Naive B cell (primary cell): ENCODE measurements around the gene WDR81. TPM values are rescaled to one million over a fixed set of nuclear protein-coding genes. Genes with fewer than 3 reads are reported as not detected.
A peak's percentile ranks its signal among the peaks of the same experiment; 100 is the strongest.

ENCODE experiments used
- ATAC-seq, 2 donors: fragments of 150-1000 bp; cut with Tn5 transposase; 2 replicates each; pipeline ENCODE4 v1.10.0; 2021; ENCODE audit warnings: low read depth in 2 of 2, mild to moderate bottlenecking in 2 of 2, moderate library complexity in 2 of 2
- DNase-seq: peaks from one replicate; pipeline ENCODE4 v3.0.0; 2022
- H3K27ac Mint-ChIP-seq, 6 donors: one replicate each; pipeline ENCODE4 v1.8.0; 2020 to 2022; ENCODE audit warnings: mild to moderate bottlenecking in 6 of 6, mixed read lengths in 6 of 6, moderate library complexity in 5 of 6, inconsistent platforms in 2 of 6
- H3K27me3 Mint-ChIP-seq, 3 donors: one replicate each; pipeline ENCODE4 v1.8.0; 2021 to 2022; ENCODE audit warnings: mixed read lengths in 3 of 3, mild to moderate bottlenecking in 1 of 3
- H3K36me3 Mint-ChIP-seq, 2 donors: one replicate each; pipeline ENCODE4 v1.8.0; 2020 to 2022; ENCODE audit warnings: mixed read lengths in 2 of 2, inconsistent platforms in 1 of 2, mild to moderate bottlenecking in 1 of 2
- H3K4me1 Mint-ChIP-seq, 3 donors: one replicate each; pipeline ENCODE4 v1.8.0; 2020 to 2022; ENCODE audit warnings: mixed read lengths in 3 of 3, inconsistent platforms in 1 of 3, mild to moderate bottlenecking in 1 of 3, moderate library complexity in 1 of 3
- H3K4me3 Mint-ChIP-seq, 8 donors: one replicate each; pipeline ENCODE4 v1.8.0; 2020 to 2022; ENCODE audit warnings: mild to moderate bottlenecking in 8 of 8, mixed read lengths in 8 of 8, moderate library complexity in 8 of 8, inconsistent platforms in 2 of 8
- H3K9me3 Mint-ChIP-seq, 7 donors: one replicate each; pipeline ENCODE4 v1.8.0; 2020 to 2022; ENCODE audit warnings: mixed read lengths in 7 of 7, mild to moderate bottlenecking in 5 of 7, inconsistent platforms in 2 of 7, moderate library complexity in 1 of 7
- polyA plus RNA-seq, 6 donors: library from polyadenylated mRNA; unstranded; fragments of 300-500 nt; fragmentation: Illumina TruSeq; gene quantifications; one replicate each; pipeline ENCODE4 v1.2.3, GENCODE V29; 2021; ENCODE audit warnings: low read depth in 6 of 6

Gene WDR81
- polyA plus RNA-seq, 6 donors from 2014 or later: 2.1 to 19.1 (median 9.9) TPM

DNA sequence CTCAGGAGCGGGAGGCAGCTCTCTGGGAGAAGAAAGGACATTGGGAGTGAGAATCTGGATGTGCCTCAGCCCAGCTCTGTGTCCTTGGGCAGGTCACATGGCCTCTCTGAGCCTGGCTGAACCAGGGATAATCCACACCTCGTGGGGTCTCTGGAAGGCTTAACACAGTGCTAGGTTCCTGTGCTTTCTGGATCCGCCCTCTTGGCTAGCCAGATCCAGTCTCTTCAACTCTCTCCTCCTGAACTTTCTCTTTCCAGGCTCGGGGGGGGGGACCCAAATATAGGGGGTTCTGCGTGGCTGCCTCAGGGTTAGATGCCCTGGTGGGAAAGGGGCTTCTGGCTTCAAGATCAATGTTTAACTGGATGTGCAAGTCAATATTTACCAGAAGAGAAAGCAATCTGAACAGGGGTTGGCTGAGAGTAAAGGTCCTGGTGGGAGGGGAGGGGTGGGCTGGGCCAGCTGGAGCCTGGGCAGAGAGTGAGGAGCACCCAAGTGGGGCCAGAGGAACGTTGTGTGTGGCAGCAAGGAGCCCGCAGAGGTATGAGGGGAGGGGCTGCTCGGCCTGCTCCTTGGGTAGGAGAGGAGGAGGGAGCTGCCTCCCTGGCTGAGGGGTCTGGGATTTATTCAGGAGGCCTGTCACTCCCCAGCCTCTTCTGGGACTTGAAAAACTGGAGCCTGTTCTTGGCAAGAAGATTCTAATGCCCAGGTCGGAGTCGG is 18.0 kb downstream of the WDR81 start, which contains the start of gene SERPINF2:
Gene SERPINF2, plus strand, starts transcription at position 501 of the 717 bp plus-strand sequence. CDS start 2,125 bp downstream, outside the sequence.
- no peak within 1 kb of the TSS for H3K4me3 Mint-ChIP-seq
- no peaks in the 10 kb centered on the region for H3K4me1 Mint-ChIP-seq
- H3K9me3 Mint-ChIP-seq: no peaks in the 10 kb centered on the region
- DNase-seq: no peak
- H3K36me3 Mint-ChIP-seq: no peaks in the 10 kb centered on the region
- H3K27ac Mint-ChIP-seq: no peak within 1 kb of the TSS
- H3K27me3 Mint-ChIP-seq: no peaks in the 10 kb centered on the region
- no peak for ATAC-seq

DNA sequence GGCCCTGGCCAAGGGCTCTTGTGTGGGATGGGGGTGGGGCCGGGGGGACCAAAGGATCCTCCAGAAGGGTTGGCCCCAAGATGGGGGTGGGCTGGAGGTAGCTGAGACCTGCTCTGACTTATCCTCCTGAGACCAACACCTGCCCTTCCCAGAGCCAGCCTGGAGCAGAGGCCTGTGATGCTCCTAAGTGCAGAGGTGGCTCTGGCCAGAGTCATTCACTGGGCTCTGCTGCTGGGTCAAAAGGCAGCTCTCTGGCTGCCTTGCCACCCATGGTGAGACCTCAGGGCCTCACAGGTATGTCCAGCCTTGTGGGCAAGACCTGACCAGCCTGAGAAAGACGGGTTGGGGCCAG is 18.6 kb downstream of the WDR81 start:
- no peak for DNase-seq
- Mint-ChIP-seq H3K27me3 (no peaks in the 10 kb centered on the region), H3K4me3 (no peak overlapping the region), H3K4me1 (no peaks in the 10 kb centered on the region), H3K27ac (no peak overlapping the region), H3K36me3 (no peaks in the 10 kb centered on the region), H3K9me3 (no peaks in the 10 kb centered on the region)
- no peak for ATAC-seq

DNA sequence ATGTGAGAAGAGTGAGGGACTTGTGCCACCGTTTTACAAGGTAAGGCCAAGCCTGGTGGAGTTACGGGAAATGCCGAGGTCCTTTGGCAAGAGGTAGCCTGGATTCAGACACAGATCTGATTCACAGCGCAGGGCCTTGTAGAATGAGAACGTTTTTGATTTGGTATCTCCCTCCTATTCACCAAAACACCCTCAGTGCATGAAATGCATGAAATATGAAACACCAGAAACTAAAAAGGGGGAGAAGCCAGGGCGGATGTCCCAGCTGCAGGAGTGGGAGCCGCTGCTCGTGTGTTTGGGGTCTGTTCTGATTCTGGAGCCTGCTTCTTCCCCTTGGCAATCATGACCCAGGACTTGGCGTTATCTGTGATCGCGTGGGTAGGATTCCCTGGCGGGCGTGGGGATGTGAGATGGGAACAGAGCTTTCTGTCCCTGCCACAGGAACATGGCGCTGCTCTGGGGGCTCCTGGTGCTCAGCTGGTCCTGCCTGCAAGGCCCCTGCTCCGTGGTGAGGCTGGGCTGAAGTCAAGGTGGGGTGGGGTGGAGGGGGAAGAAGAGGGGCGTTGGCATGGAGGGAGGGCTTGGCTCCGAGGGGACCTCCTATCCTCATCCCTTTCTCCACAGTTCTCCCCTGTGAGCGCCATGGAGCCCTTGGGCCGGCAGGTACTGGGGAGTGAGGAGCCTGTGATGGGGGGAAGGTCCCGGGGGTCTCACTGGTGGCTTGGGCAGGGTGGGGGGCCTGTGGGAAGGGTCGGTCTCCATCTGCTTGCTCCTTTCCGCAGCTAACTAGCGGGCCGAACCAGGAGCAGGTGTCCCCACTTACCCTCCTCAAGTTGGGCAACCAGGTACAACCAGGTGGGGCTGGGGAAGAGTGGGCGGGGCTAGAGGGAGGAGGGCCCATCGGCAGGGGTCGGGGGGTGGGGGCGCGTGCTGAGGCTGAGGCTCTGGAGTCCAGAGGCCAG is 20.3 kb downstream of the WDR81 start:
- H3K4me3 Mint-ChIP-seq: no peak overlapping the region
- no peaks in the 10 kb centered on the region for H3K36me3 Mint-ChIP-seq

DNA sequence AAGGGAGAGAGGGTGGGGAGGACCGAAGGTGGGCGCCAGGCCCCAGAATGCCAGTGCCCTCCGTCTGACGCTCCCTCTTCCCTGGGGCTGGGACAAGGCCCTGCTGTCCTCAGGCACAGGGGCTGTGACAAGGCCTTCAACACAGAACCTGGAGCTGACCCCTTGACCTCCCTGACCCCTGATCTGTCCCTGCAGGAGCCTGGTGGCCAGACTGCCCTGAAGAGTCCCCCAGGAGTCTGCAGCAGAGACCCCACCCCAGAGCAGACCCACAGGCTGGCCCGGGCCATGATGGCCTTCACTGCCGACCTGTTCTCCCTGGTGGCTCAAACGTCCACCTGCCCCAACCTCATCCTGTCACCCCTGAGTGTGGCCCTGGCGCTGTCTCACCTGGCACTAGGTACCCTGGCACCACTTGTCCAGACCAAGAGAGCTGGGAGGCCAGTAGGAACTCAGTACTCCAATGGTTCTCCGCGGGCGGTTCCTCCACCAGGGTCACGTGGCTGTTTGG is 21.1 kb downstream of the WDR81 start:
- no peaks in the 10 kb centered on the region for H3K4me1 Mint-ChIP-seq
- no peaks in the 10 kb centered on the region for H3K27me3 Mint-ChIP-seq
- ATAC-seq (no peak), DNase-seq (no peak)
- H3K9me3 Mint-ChIP-seq: no peaks in the 10 kb centered on the region
- peak overlapping the region in 1 of 8 donors; percentile 19 for H3K4me3 Mint-ChIP-seq
- H3K27ac Mint-ChIP-seq: no peak overlapping the region
- H3K36me3 Mint-ChIP-seq: no peaks in the 10 kb centered on the region

More for the DNA sequence above, 20.3 kb downstream of the WDR81 start:
- Mint-ChIP-seq H3K27ac (peak overlapping the region in 1 of 6 donors; percentile 54), H3K9me3 (no peaks in the 10 kb centered on the region), H3K27me3 (no peaks in the 10 kb centered on the region), H3K4me1 (no peaks in the 10 kb centered on the region)
- no peak for ATAC-seq
- no peak for DNase-seq

DNA sequence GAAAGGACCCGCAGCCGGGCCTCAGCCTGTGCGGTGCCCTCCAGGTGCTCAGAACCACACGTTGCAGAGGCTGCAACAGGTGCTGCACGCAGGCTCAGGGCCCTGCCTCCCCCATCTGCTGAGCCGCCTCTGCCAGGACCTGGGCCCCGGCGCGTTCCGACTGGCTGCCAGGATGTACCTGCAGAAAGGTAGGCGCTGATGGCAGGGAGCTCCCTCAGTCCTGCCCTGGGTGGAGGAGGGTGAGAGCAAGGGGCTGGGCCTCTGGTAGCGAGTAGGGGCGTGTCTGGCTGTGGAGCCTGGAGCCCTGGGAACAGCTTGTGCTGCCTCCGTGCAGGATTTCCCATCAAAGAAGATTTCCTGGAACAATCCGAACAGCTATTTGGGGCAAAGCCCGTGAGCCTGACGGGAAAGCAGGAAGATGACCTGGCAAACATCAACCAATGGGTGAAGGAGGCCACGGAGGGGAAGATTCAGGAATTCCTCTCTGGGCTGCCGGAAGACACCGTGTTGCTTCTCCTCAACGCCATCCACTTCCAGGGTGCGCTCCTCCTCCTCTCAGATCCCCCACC is 22.6 kb downstream of the WDR81 start:
- H3K4me1 Mint-ChIP-seq: peaks cover 0 to 3% (median under 1%) of the 10 kb centered on the region in 3 donors
- H3K4me3 Mint-ChIP-seq: no peak overlapping the region
- no peaks in the 10 kb centered on the region for H3K36me3 Mint-ChIP-seq
- no peaks in the 10 kb centered on the region for H3K9me3 Mint-ChIP-seq
- no peak overlapping the region for H3K27ac Mint-ChIP-seq
- ATAC-seq: no peak
- no peaks in the 10 kb centered on the region for H3K27me3 Mint-ChIP-seq
- DNase-seq: no peak

DNA sequence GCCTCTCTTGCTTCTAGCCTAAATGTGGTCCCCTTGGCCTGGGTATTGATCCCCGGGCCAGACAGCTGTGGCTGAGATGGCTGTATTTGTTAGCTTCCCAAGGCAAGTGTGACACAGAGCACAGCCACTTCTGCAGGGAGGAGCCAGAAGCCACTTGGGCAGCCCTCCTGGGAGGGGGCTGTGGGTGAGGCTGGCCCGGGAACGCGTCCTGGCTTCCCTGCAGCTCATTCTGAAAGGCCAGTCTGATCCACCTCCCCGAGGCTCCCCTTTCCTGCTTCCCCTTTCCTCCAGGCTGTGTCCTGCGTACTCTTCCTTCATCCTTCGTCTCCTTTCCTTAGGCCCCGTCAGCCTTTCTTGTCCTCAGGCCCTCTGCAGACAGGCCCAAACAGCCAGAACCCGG is 26.1 kb downstream of the WDR81 start:
- Mint-ChIP-seq H3K36me3 (no peaks in the 10 kb centered on the region), H3K27me3 (no peaks in the 10 kb centered on the region), H3K27ac (peak overlapping the region in 1 of 6 donors; percentile 49), H3K9me3 (no peaks in the 10 kb centered on the region), H3K4me1 (peaks cover 0 to 14% (median 10%) of the 10 kb centered on the region in 3 donors), H3K4me3 (no peak overlapping the region)
- ATAC-seq (no peak), DNase-seq (no peak)

DNA sequence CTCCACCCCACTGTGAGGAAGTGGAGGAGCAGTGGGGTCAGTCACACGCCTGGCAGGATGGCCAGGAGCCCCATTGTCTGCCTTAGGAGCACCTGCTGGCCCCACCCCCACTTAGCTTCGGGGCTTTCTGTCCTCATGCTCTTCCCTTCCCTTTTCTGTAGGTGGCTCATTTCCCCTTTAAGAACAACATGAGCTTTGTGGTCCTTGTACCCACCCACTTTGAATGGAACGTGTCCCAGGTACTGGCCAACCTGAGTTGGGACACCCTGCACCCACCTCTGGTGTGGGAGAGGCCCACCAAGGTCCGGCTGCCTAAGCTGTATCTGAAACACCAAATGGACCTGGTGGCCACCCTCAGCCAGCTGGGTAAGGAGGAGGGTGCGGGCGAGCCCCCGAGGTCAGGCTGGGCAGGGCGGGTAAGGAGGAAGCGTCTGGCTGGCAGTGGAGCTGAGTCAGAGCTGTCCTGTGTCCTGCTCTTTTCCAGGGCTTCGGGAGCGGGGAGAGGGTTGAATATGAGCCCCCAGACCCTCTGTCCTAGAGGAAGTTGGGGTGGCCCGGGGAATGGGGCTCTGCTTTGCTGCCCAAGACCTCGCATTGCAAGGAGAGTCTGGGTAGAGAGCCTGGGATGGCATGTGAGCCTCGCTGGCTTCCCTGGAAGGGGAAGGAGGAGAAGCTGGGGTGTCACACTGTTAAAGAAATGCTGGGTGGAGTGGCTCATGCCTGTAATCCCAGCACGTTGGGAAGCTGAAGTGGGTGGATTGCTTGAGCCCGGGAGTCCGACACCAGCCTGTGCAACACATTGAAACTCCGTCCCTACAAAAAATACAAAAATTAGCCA is 28.1 kb downstream of the WDR81 start:
- Mint-ChIP-seq H3K9me3 (no peaks in the 10 kb centered on the region), H3K27ac (peak overlapping the region; percentile 12 to 91 (median 74)), H3K4me1 (peaks cover 0 to 14% (median 10%) of the 10 kb centered on the region in 3 donors), H3K4me3 (peak overlapping the region in 7 of 8 donors; percentile 19 to 84 (median 65)), H3K36me3 (no peaks in the 10 kb centered on the region), H3K27me3 (no peaks in the 10 kb centered on the region)
- peak; percentile 35 for DNase-seq
- ATAC-seq: peak; percentile 91 to 93

DNA sequence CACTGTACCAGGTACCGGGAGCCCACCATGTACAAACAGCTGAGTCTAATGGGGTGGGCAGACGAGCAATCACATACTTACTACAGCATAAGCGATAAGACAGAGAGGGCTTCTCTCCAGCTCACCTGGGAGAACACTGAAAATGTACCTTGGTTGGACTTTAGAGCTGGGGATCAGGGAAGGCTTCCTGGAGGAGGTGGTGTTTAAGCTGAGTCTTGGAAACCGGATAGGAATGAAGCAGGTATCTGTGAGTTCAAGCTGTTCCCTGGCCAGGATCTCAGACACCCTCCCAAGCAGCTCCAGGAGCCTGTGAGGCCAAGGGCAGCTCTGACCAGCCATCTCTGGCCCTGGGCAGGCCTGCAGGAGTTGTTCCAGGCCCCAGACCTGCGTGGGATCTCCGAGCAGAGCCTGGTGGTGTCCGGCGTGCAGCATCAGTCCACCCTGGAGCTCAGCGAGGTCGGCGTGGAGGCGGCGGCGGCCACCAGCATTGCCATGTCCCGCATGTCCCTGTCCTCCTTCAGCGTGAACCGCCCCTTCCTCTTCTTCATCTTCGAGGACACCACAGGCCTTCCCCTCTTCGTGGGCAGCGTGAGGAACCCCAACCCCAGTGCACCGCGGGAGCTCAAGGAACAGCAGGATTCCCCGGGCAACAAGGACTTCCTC is 29.4 kb downstream of the WDR81 start:
- Mint-ChIP-seq H3K9me3 (no peaks in the 10 kb centered on the region), H3K27me3 (no peaks in the 10 kb centered on the region), H3K27ac (no peak overlapping the region), H3K4me3 (no peak overlapping the region), H3K36me3 (no peaks in the 10 kb centered on the region), H3K4me1 (peaks cover 6 to 19% (median 17%) of the 10 kb centered on the region in 3 donors)
- DNase-seq (no peak), ATAC-seq (no peak)

DNA sequence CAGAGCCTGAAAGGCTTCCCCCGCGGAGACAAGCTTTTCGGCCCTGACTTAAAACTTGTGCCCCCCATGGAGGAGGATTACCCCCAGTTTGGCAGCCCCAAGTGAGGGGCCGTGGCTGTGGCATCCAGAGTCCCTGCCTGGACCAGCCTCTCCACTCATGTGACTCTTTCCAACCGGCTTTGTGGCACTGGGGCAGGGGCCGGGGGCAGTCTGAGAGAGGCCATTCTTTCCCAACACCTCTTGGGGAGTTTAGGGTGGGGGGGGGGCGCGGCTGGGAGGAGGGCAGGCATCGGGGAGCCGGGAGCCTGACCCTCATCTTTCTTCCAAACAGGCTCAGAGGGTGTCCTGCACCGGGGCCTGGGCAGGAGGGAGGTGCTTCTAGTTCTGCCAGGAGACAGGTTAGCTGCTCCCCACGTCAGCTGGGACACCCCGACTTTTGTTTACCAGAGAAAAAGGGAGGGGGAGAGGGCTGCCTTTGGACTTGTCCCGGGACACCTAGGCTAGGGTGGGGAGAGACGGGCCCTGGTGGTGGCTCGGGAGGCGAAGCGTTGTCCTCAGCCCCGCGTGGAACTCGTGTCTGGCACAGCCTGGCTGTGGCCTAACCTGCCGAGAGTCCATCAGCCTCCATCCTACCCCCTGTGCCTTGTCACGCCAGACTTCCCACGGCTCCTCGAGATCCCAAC is 30.1 kb downstream of the WDR81 start:
- Mint-ChIP-seq H3K4me1 (peaks cover 7 to 23% (median 17%) of the 10 kb centered on the region in 3 donors), H3K9me3 (no peaks in the 10 kb centered on the region), H3K4me3 (no peak overlapping the region), H3K27ac (no peak overlapping the region), H3K36me3 (no peaks in the 10 kb centered on the region), H3K27me3 (no peaks in the 10 kb centered on the region)
- ATAC-seq: no peak
- no peak for DNase-seq

DNA sequence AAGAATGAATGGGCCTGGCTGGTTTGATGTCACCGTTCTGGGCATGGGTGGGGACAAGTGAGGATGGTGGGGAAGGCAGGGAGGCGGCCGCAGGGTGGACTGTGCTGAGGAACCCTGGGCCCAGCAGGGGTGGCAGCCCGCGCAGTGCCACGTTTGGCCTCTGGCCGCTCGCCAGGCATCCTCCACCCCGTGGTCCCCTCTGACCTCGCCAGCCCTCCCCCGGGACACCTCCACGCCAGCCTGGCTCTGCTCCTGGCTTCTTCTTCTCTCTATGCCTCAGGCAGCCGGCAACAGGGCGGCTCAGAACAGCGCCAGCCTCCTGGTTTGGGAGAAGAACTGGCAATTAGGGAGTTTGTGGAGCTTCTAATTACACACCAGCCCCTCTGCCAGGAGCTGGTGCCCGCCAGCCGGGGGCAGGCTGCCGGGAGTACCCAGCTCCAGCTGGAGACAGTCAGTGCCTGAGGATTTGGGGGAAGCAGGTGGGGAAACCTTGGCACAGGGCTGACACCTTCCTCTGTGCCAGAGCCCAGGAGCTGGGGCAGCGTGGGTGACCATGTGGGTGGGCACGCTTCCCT is 30.8 kb downstream of the WDR81 start:
- no peak overlapping the region for H3K27ac Mint-ChIP-seq
- ATAC-seq (no peak), DNase-seq (no peak)
- H3K4me1 Mint-ChIP-seq: peaks cover 7 to 23% (median 17%) of the 10 kb centered on the region in 3 donors
- no peaks in the 10 kb centered on the region for H3K27me3 Mint-ChIP-seq
- H3K36me3 Mint-ChIP-seq: no peaks in the 10 kb centered on the region
- H3K4me3 Mint-ChIP-seq: no peak overlapping the region
- no peaks in the 10 kb centered on the region for H3K9me3 Mint-ChIP-seq

DNA sequence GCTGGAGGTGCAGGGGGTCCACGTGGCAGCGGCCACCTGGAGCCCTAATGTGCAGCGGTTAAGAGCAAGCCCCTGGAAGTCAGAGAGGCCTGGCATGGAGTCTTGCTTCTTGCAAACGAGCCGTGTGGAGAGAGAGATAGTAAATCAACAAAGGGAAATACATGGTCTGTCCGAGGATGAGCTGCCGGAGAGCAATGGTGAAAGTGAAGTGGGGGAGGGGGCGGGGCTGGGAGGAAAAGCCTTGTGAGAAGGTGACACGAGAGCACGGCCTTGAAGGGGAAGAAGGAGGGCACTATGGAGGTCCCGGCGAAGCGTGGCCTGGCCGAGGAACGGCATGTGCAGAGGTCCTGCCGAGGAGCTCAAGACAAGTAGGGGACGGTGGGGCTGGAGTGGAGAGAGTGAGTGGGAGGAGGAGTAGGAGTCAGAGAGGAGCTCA is 31.3 kb downstream of the WDR81 start:
- no peaks in the 10 kb centered on the region for H3K27me3 Mint-ChIP-seq
- H3K36me3 Mint-ChIP-seq: no peaks in the 10 kb centered on the region
- peaks cover 7 to 23% (median 17%) of the 10 kb centered on the region in 3 donors for H3K4me1 Mint-ChIP-seq
- DNase-seq (no peak), ATAC-seq (no peak)
- no peaks in the 10 kb centered on the region for H3K9me3 Mint-ChIP-seq
- peak overlapping the region in 1 of 8 donors; percentile 55 for H3K4me3 Mint-ChIP-seq
- H3K27ac Mint-ChIP-seq: no peak overlapping the region
